IMR-90 (cell line): ENCODE measurements around the gene CNTN5. TPM values are rescaled to one million over a fixed set of nuclear protein-coding genes. Genes with fewer than 3 reads are reported as not detected.

Experiments used
- ATAC-seq: fragments of 200-7000 bp; cut with Tn5 transposase; 2 replicates; pipeline ENCODE4 v1.9.1; 2020; ENCODE audit warnings: low read depth, mild to moderate bottlenecking, moderate library complexity
- BruUV-seq: library from RNA; stranded (reverse); fragments of 400-500 nt; replicated peaks from 2 replicates; lab custom pipeline; 2021; lab: Mats Ljungman, UMichigan
- CTCF ChIA-PET: fragments of 300-600 bp; formaldehyde crosslinking; extraction: SDS; loops from one replicate; lab custom pipeline; 2021; ENCODE audit warnings: antibody characterized with exemption; lab: Yijun Ruan, JAX
- POLR2A ChIA-PET: fragments of 300-600 bp; sonication (Branson Sonifier 250); formaldehyde crosslinking; loops from one replicate; lab custom pipeline; 2022; ENCODE audit warnings: antibody characterized with exemption; ENCODE audit not compliant: unreplicated experiment; lab: Charles Lee
- DNase-seq: peaks from one replicate; pipeline ENCODE4 v3.0.0; 2013
- H2AFZ ChIP-seq: replicated peaks from 2 replicates; pipeline ENCODE3; 2013; ENCODE audit warnings: low read length, mild to moderate bottlenecking; ENCODE audit not compliant: poor library complexity
- H2AK5ac ChIP-seq: 2 replicates; pipeline ENCODE4 v1.6.1; 2013; ENCODE audit warnings: low read depth, low read length, inconsistent platforms
- H2AK9ac ChIP-seq: replicated peaks from 2 replicates; pipeline ENCODE3; 2013; ENCODE audit warnings: mild to moderate bottlenecking, low read depth, low read length, moderate library complexity; ENCODE audit not compliant: poor library complexity
- H2BK120ac ChIP-seq: 2 replicates; pipeline ENCODE4 v1.6.1; 2013; ENCODE audit warnings: low read depth, low read length, inconsistent platforms
- H2BK15ac ChIP-seq: 3 replicates; pipeline ENCODE4 v1.6.1; 2013; ENCODE audit warnings: low read depth, low read length, inconsistent platforms
- H2BK20ac ChIP-seq: 2 replicates; pipeline ENCODE4 v1.6.1; 2013; ENCODE audit warnings: low read depth, mild to moderate bottlenecking, inconsistent platforms, low read length, moderate library complexity
- H2BK5ac ChIP-seq: 2 replicates; pipeline ENCODE4 v1.6.1; 2013; ENCODE audit warnings: mild to moderate bottlenecking, low read depth, low read length, inconsistent platforms; ENCODE audit not compliant: poor library complexity, severe bottlenecking
- H3K14ac ChIP-seq: replicated peaks from 2 replicates; pipeline ENCODE4 v1.6.1; 2013; ENCODE audit warnings: low read depth, low read length, inconsistent platforms
- H3K18ac ChIP-seq: 2 replicates; pipeline ENCODE4 v1.6.1; 2013; ENCODE audit warnings: low read depth, low read length, control low read depth
- H3K23ac ChIP-seq: 2 replicates; pipeline ENCODE4 v1.6.1; 2013; ENCODE audit warnings: low read depth, low read length, inconsistent platforms
- H3K27ac ChIP-seq: 2 replicates; pipeline ENCODE4 v1.5.1; 2013; ENCODE audit warnings: mild to moderate bottlenecking, control low read depth, low read length; ENCODE audit not compliant: insufficient read depth
- H3K27me3 ChIP-seq: 2 replicates; pipeline ENCODE4 v1.6.1; 2013; ENCODE audit warnings: low read length; ENCODE audit not compliant: control insufficient read depth, insufficient read depth
- H3K36me3 ChIP-seq: 2 replicates; pipeline ENCODE4 v1.6.1; 2013; ENCODE audit warnings: low read length, mixed read lengths; ENCODE audit not compliant: control insufficient read depth, insufficient read depth
- H3K4ac ChIP-seq: 2 replicates; pipeline ENCODE4 v1.6.1; 2013; ENCODE audit warnings: low read depth, low read length, inconsistent platforms
- H3K4me1 ChIP-seq: 2 replicates; pipeline ENCODE4 v1.6.1; 2013; ENCODE audit warnings: low read length, mixed read lengths; ENCODE audit not compliant: control insufficient read depth, insufficient read depth
- H3K4me2 ChIP-seq: 2 replicates; pipeline ENCODE4 v1.6.1; 2013; ENCODE audit warnings: low read depth, mild to moderate bottlenecking, control low read depth, low read length, moderate library complexity
- H3K4me3 ChIP-seq: 2 replicates; pipeline ENCODE4 v1.5.1; 2013; ENCODE audit warnings: low read depth, mild to moderate bottlenecking, control low read depth, low read length, moderate library complexity; ENCODE audit not compliant: insufficient read depth
- H3K56ac ChIP-seq: 2 replicates; pipeline ENCODE4 v1.6.1; 2013; ENCODE audit warnings: low read length, inconsistent platforms; ENCODE audit not compliant: insufficient read depth; ENCODE audit errors: extremely low read depth
- H3K79me1 ChIP-seq, 2 experiments: 2 replicates each; pipeline ENCODE4 v1.6.1; 2013; ENCODE audit warnings: low read length in 2 of 2, inconsistent platforms in 1 of 2, low read depth in 1 of 2
- H3K9ac ChIP-seq: 2 replicates; pipeline ENCODE4 v1.6.1; 2013; ENCODE audit warnings: low read depth, low read length, control low read depth
- H3K9me1 ChIP-seq: 2 replicates; pipeline ENCODE4 v1.6.1; 2013; ENCODE audit warnings: low read length, inconsistent platforms; ENCODE audit not compliant: insufficient read depth
- H3K9me3 ChIP-seq: 2 replicates; pipeline ENCODE4 v1.6.1; 2013; ENCODE audit warnings: low read length; ENCODE audit not compliant: control insufficient read depth, insufficient read depth
- H4K20me1 ChIP-seq: 2 replicates; pipeline ENCODE4 v1.6.1; 2013; ENCODE audit warnings: low read length, inconsistent platforms; ENCODE audit not compliant: insufficient read depth
- H4K5ac ChIP-seq: 2 replicates; pipeline ENCODE4 v1.6.1; 2013; ENCODE audit warnings: mild to moderate bottlenecking, low read depth, low read length, control low read depth
- H4K8ac ChIP-seq, 2 experiments: 2 replicates each; pipeline ENCODE4 v1.6.1; 2013; ENCODE audit warnings: low read depth in 2 of 2, low read length in 2 of 2, control low read depth in 1 of 2, inconsistent platforms in 1 of 2
- H4K91ac ChIP-seq: 2 replicates; pipeline ENCODE4 v1.6.1; 2013; ENCODE audit warnings: low read depth, low read length, inconsistent platforms; ENCODE audit not compliant: insufficient read depth
- CHD1 ChIP-seq: IDR thresholded peaks from 2 replicates; pipeline ENCODE4 v1.6.1; 2012; ENCODE audit warnings: low read depth, low read length, improper control_type of control experiment
- FOS ChIP-seq: fragments of 150-350 bp; IDR thresholded peaks from 2 replicates; pipeline ENCODE4 v1.6.1; 2016; ENCODE audit warnings: low read depth, low read length
- MAFK ChIP-seq: IDR thresholded peaks from 2 replicates; pipeline ENCODE4 v1.6.1; 2012; ENCODE audit warnings: low read depth, low read length, improper control_type of control experiment
- NFE2L2 ChIP-seq: fragments of 150-350 bp; IDR thresholded peaks from 2 replicates; pipeline ENCODE4 v1.6.1; 2016; ENCODE audit warnings: low read depth, mild to moderate bottlenecking, low read length
- RAD21 ChIP-seq: IDR thresholded peaks from 2 replicates; pipeline ENCODE4 v1.6.1; 2012; ENCODE audit warnings: low read length, improper control_type of control experiment
- RCOR1 ChIP-seq: IDR thresholded peaks from 2 replicates; pipeline ENCODE4 v1.6.1; 2012; ENCODE audit warnings: mild to moderate bottlenecking, low read length, improper control_type of control experiment; ENCODE audit not compliant: insufficient replicate concordance
- WGBS, 2 experiments: methylation state at CpG; one replicate each; pipeline versions ENCODE4 v1.1.5 to v1.1.7; 2013; ENCODE audit warnings: missing lambda C conversion rate in 2 of 2; ENCODE audit not compliant: insufficient read length in 1 of 2; ENCODE audit errors: extremely low coverage in 2 of 2; 5-methylcytosine and 5-hydroxymethylcytosine counted together
- dilution Hi-C: fragments of 300-500 bp; cut with HindIII; formaldehyde crosslinking; loops from one replicate; pipeline ENCODE4 v1.14.3; 2018; ENCODE audit warnings: low sequenced_read_pairs; ENCODE audit not compliant: unreplicated experiment
- in situ Hi-C: fragments of 300-500 bp; cut with MboI; formaldehyde crosslinking; loops from 3 replicates; pipeline ENCODE4 v1.14.3; 2019; ENCODE audit warnings: low sequenced_read_pairs, inconsistent platforms, mixed read lengths
- intact Hi-C: fragments of 100-400 bp; cut with micrococcal nuclease; formaldehyde crosslinking; loops from 2 replicates; pipeline ENCODE4 v1.10.0; 2022
- polyA plus RNA-seq, 3 experiments: library from polyadenylated mRNA; depleted of rRNA; stranded (reverse); fragments of >200 nt; gene quantifications; 2 replicates each; pipeline ENCODE4 v1.2.3, GENCODE V29; 2012; ENCODE audit warnings: low replicate concordance in 1 of 3
- total RNA-seq: library from RNA; depleted of rRNA; stranded (reverse); fragments of >200 nt; gene quantifications from 2 replicates; pipeline ENCODE4 v1.2.3, GENCODE V29; 2012

Gene CNTN5
- total and polyA plus RNA-seq, 2 of the 4 experiments (the other 2 are of a cell fraction): not detected

- BruUV-seq: no TSS peak
- Histone ChIP-seq H2BK15ac (no peak overlapping the region), H3K36me3 (no peaks in the 10 kb centered on the region), H3K4me1 (no peaks in the 10 kb centered on the region), H2AFZ (no peak overlapping the region), H4K91ac (no peak overlapping the region), H4K5ac (no peak overlapping the region), H3K23ac (no peak overlapping the region), H3K18ac (no peak overlapping the region), H3K27ac (no peak overlapping the region), H2AK9ac (no peak overlapping the region), H2BK120ac (no peak overlapping the region), H4K20me1 (no peaks in the 10 kb centered on the region), H3K56ac (no peak overlapping the region), H3K4me2 (no peak overlapping the region; the same call in 1 of the 2 replicates), H3K9me3 (no peaks in the 10 kb centered on the region), H3K9me1 (no peaks in the 10 kb centered on the region), H2BK20ac (no peak overlapping the region), H2BK5ac (no peak overlapping the region), H3K4ac (no peak overlapping the region), H3K9ac (no peak overlapping the region), H2AK5ac (no peak overlapping the region), H3K27me3 (no peaks in the 10 kb centered on the region), H3K4me3 (no peak overlapping the region), H3K79me1 (no peaks in the 10 kb centered on the region), H4K8ac (no peak overlapping the region), H3K14ac (no peak overlapping the region)
- intact Hi-C loops: no loop called here
- no CpG with 5 or more reads among the region's 4 CpGs for WGBS, 2 experiments
- dilution Hi-C loops: no loop called here
- TF ChIP-seq CHD1 (no peak), RAD21 (no peak), MAFK (peak; percentile 36; the same call in 1 of the 2 replicates), RCOR1 (no peak), NFE2L2 (no peak), FOS (0 out of 2 replicates have a peak, but pooled peaks have one; percentile 34)
- POLR2A ChIA-PET: no interaction called here
- CTCF ChIA-PET: interaction anchor here (0.6 kb wide), 1 partner anchor 137 kb away, joined by 3 read pairs; no protein-coding TSS in a partner anchor
- in situ Hi-C loops: no loop called here
- DNase-seq: peak; percentile 72
- peak; percentile 95 for ATAC-seq
Measured at GRCh38 chr11:99370549-99371216, 349.9 kb downstream of the CNTN5 start.
